ENCODE data around the gene CELF4.
A peak's percentile ranks its signal among the peaks of the same experiment; 100 is the strongest.

CELF4 gene

DNA sequence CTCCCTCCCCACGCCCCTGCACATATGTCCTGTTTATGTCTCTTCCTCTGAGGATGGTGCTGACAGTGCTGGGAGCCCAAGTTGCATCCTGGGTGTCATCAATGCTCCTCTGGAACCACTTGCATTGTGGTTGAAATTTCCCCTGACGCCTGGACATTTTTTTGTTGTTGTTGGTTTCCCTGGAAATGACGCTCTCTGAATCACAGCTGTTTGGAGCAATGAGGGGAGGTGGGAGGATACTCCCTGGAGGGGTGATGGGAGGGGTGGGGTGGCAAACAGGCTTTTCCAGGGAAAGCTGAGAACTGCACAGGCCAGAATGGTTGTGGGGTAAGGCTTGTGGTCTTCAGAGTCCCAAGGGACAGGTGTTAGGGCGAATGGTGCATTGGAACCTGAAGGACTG, 29.6 kb downstream of the CELF4 start:
- no CpG with 5 or more reads among the region's 4 CpGs for WGBS (ENCODE audit: extremely low coverage, insufficient coverage, low lambda C conversion rate)
- Histone ChIP-seq H3K4me1 (ENCODE audit: control insufficient read depth, low read depth, low read length) (no peaks in the 10 kb centered on the region), H3K79me2 (ENCODE audit: control insufficient read depth, insufficient read depth, low read length) (no peaks in the 10 kb centered on the region)

DNA sequence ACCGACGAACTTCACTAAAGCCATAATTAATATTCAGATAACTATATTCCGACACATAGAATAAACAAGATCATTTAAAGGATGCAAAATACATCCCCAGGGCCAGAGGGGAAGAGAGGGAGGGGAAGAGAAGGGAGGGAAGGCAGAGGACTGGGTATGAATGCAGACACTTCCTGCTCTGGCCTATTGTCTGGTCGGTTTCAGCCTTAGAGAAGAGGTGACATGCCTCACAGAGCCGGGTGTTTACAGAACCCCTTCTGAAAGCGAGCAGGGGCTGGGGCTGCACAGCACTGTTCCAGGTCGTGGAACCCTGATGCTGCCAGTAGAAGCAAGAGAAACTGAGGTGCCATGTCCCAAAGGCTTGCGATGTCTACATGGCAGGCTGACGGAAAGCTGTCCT, 31.0 kb downstream of the CELF4 start:
- Histone ChIP-seq H3K36me3 (ENCODE audit: control insufficient read depth, insufficient read depth, low read length) (no peaks in the 10 kb centered on the region), H2BK120ac (ENCODE audit: low read depth, low read length) (no peak overlapping the region), H3K9ac (ENCODE audit: low read length) (no peak overlapping the region), H4K5ac (ENCODE audit: low read length) (no peak overlapping the region), H3K4me1 (ENCODE audit: control insufficient read depth, low read depth, low read length) (no peaks in the 10 kb centered on the region), H3K27ac (ENCODE audit: low read depth, low read length) (no peak overlapping the region), H3K4me3 (ENCODE audit: low read length) (no peak overlapping the region), H3K27me3 (ENCODE audit: insufficient read depth, low read length, poor library complexity) (no peaks in the 10 kb centered on the region), H2BK15ac (replicated peaks; ENCODE audit: low read depth) (no peak overlapping the region), H3K56ac (ENCODE audit: low read length) (no peak overlapping the region), H4K8ac (ENCODE audit: low read depth, low read length) (no peak overlapping the region), H3K23ac (ENCODE audit: low read length) (no peak overlapping the region), H2AK5ac (ENCODE audit: low read length) (no peak overlapping the region), H3K79me2 (ENCODE audit: control insufficient read depth, insufficient read depth, low read length) (no peaks in the 10 kb centered on the region), H3K79me1 (ENCODE audit: low read length) (no peaks in the 10 kb centered on the region), H3K18ac (ENCODE audit: low read length) (no peak overlapping the region), H3K4ac (ENCODE audit: low read depth, low read length) (no peak overlapping the region), H2BK5ac (ENCODE audit: low read length) (no peak overlapping the region), H3K4me2 (ENCODE audit: low read length) (no peak overlapping the region)
- DNase-seq, result no peak
- WGBS (ENCODE audit: extremely low coverage, insufficient coverage, low lambda C conversion rate), result no CpG with 5 or more reads among the region's 9 CpGs

More for the DNA sequence above, 29.6 kb downstream of the CELF4 start:
- H3K56ac ChIP-seq (ENCODE audit: low read length), result no peak overlapping the region
- no peaks in the 10 kb centered on the region for H3K79me1 ChIP-seq (ENCODE audit: low read length)
- H3K9ac ChIP-seq (ENCODE audit: low read length), result no peak overlapping the region
- H4K8ac ChIP-seq (ENCODE audit: low read depth, low read length), result no peak overlapping the region
- H3K27me3 ChIP-seq (ENCODE audit: insufficient read depth, low read length, poor library complexity), result no peaks in the 10 kb centered on the region
- no peak overlapping the region for H2AK5ac ChIP-seq (ENCODE audit: low read length)
- H3K18ac ChIP-seq (ENCODE audit: low read length), result no peak overlapping the region
- H2BK120ac ChIP-seq (ENCODE audit: low read depth, low read length), result no peak overlapping the region
- no peak overlapping the region for H3K4me3 ChIP-seq (ENCODE audit: low read length)
- no peak overlapping the region for H2BK15ac ChIP-seq (replicated peaks; ENCODE audit: low read depth)
- no peak overlapping the region for H3K4ac ChIP-seq (ENCODE audit: low read depth, low read length)
- no peak overlapping the region for H2BK5ac ChIP-seq (ENCODE audit: low read length)
- H3K36me3 ChIP-seq (ENCODE audit: control insufficient read depth, insufficient read depth, low read length), result no peaks in the 10 kb centered on the region
- H3K27ac ChIP-seq (ENCODE audit: low read depth, low read length), result no peak overlapping the region
- H3K4me2 ChIP-seq (ENCODE audit: low read length), result no peak overlapping the region
- DNase-seq, result no peak
- H3K23ac ChIP-seq (ENCODE audit: low read length), result no peak overlapping the region
- no peak overlapping the region for H4K5ac ChIP-seq (ENCODE audit: low read length)

DNA sequence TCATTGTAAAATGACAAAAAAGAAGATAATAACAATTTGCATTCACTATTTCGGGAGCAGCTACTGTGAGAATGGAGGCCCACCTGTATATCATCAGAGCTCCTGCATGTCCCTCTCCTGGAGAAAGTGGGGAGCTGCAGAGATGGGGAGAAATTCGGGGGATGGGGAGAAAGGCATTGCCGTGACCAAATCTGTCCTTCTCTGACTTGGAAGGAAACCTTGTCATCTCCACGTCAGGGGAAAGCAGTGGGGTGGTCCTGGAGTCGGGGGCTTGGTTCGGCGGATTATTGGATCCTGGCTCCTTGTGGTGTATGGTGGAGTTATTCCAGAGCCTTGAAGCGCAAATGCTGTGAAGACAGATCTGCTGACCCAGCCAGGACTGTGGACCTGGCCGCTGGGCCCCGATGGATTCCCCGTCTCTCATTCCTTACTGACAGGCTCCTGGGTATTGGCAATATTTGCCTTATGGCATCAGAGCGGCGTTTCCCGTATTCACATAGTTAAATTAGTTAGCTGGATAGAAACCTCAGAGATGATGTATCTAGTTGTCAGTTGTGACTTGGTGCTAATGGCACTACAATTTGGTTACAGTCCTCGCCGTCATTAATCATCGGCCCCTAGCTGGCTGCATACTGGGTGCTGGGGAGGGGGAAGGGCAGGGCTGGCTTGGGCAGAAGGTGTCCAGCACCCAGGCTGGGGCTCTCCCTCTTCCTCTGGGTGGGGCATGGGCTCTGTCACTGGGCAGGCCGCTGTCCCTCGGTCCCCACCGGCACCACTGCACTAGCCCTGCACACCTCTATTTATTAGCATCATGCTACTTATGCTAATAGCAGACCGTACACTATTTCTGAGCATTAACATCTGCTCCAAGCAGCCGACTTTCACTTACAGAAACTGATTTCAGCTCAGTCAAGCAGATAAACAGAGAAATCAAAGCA, 31.7 kb downstream of the CELF4 start:
- no peak overlapping the region for H3K18ac ChIP-seq (ENCODE audit: low read length)
- no peak overlapping the region for H2BK120ac ChIP-seq (ENCODE audit: low read depth, low read length)
- no peak overlapping the region for H3K23ac ChIP-seq (ENCODE audit: low read length)
- no peak overlapping the region for H3K4me3 ChIP-seq (ENCODE audit: low read length)
- no peaks in the 10 kb centered on the region for H3K27me3 ChIP-seq (ENCODE audit: insufficient read depth, low read length, poor library complexity)
- H4K8ac ChIP-seq (ENCODE audit: low read depth, low read length), result no peak overlapping the region
- H3K9ac ChIP-seq (ENCODE audit: low read length), result no peak overlapping the region
- H3K79me1 ChIP-seq (ENCODE audit: low read length), result no peaks in the 10 kb centered on the region
- no peak overlapping the region for H2AK5ac ChIP-seq (ENCODE audit: low read length)
- H2BK5ac ChIP-seq (ENCODE audit: low read length), result no peak overlapping the region
- no peak overlapping the region for H3K4ac ChIP-seq (ENCODE audit: low read depth, low read length)
- no peak overlapping the region for H3K27ac ChIP-seq (ENCODE audit: low read depth, low read length)
- H3K4me1 ChIP-seq (ENCODE audit: control insufficient read depth, low read depth, low read length), result no peaks in the 10 kb centered on the region
- H3K56ac ChIP-seq (ENCODE audit: low read length), result no peak overlapping the region
- no peaks in the 10 kb centered on the region for H3K79me2 ChIP-seq (ENCODE audit: control insufficient read depth, insufficient read depth, low read length)
- no CpG with 5 or more reads among the region's 22 CpGs for WGBS (ENCODE audit: extremely low coverage, insufficient coverage, low lambda C conversion rate)
- H3K4me2 ChIP-seq (ENCODE audit: low read length), result no peak overlapping the region
- no peak overlapping the region for H2BK15ac ChIP-seq (replicated peaks; ENCODE audit: low read depth)
- peak; percentile 45 for DNase-seq
- no peak overlapping the region for H4K5ac ChIP-seq (ENCODE audit: low read length)
- no peaks in the 10 kb centered on the region for H3K36me3 ChIP-seq (ENCODE audit: control insufficient read depth, insufficient read depth, low read length)

DNA sequence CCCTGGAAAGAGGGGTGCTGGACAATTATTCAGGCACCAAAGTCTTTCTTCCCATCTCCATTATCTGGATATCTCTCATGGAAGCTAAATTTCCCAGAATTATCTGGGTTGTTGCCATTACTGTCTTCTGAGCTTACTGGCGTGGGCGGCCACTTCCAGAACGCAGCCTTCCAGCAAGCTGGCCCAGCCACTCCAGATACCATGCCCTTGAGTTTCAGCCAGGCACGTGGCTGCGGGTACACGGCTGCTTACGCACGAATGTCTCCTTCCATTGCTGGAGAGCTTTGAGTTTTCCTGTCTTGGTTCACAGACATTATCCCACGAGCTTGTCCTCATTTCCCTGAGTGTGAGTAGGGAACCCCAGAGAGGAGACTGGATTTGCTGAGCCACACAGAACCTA, 32.7 kb downstream of the CELF4 start:
- Histone ChIP-seq H3K56ac (ENCODE audit: low read length) (no peak overlapping the region), H4K5ac (ENCODE audit: low read length) (no peak overlapping the region), H2BK120ac (ENCODE audit: low read depth, low read length) (no peak overlapping the region), H3K27ac (ENCODE audit: low read depth, low read length) (no peak overlapping the region), H2AK5ac (ENCODE audit: low read length) (no peak overlapping the region), H3K27me3 (ENCODE audit: insufficient read depth, low read length, poor library complexity) (no peaks in the 10 kb centered on the region), H3K4me3 (ENCODE audit: low read length) (no peak overlapping the region), H3K4me1 (ENCODE audit: control insufficient read depth, low read depth, low read length) (no peaks in the 10 kb centered on the region), H3K18ac (ENCODE audit: low read length) (no peak overlapping the region), H3K79me2 (ENCODE audit: control insufficient read depth, insufficient read depth, low read length) (no peaks in the 10 kb centered on the region), H2BK5ac (ENCODE audit: low read length) (no peak overlapping the region), H3K36me3 (ENCODE audit: control insufficient read depth, insufficient read depth, low read length) (no peaks in the 10 kb centered on the region), H3K4me2 (ENCODE audit: low read length) (no peak overlapping the region), H3K79me1 (ENCODE audit: low read length) (no peaks in the 10 kb centered on the region), H2BK15ac (replicated peaks; ENCODE audit: low read depth) (no peak overlapping the region), H4K8ac (ENCODE audit: low read depth, low read length) (no peak overlapping the region), H3K23ac (ENCODE audit: low read length) (no peak overlapping the region), H3K9ac (ENCODE audit: low read length) (no peak overlapping the region), H3K4ac (ENCODE audit: low read depth, low read length) (no peak overlapping the region)
- DNase-seq, result no peak
- WGBS (ENCODE audit: extremely low coverage, insufficient coverage, low lambda C conversion rate), result no CpG with 5 or more reads among the region's 9 CpGs

DNA sequence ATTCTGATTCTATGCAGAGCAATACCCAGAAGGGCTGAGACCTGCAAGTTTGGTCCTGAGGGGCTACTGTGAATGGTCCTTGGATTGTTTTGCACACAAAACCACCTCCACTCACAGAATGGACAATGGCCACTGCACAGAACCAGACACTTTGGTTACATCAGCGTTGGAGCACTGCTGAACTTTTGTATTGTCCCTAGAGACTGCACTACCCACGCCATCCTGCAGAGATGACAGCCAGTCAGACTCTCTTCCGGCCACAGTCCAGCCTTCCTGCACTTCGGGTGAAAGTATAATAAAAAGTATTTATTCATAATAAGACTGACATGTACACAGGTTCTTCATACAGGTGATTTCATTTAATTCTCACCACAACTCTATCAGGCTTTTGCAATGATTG, 35.7 kb downstream of the CELF4 start:
- Histone ChIP-seq H2AK5ac (ENCODE audit: low read length) (no peak overlapping the region), H2BK15ac (replicated peaks; ENCODE audit: low read depth) (no peak overlapping the region), H2BK120ac (ENCODE audit: low read depth, low read length) (no peak overlapping the region), H3K27ac (ENCODE audit: low read depth, low read length) (no peak overlapping the region), H3K23ac (ENCODE audit: low read length) (no peak overlapping the region), H3K4me2 (ENCODE audit: low read length) (no peak overlapping the region), H3K4ac (ENCODE audit: low read depth, low read length) (no peak overlapping the region), H3K56ac (ENCODE audit: low read length) (no peak overlapping the region), H3K27me3 (ENCODE audit: insufficient read depth, low read length, poor library complexity) (no peaks in the 10 kb centered on the region), H3K36me3 (ENCODE audit: control insufficient read depth, insufficient read depth, low read length) (no peaks in the 10 kb centered on the region), H3K4me3 (ENCODE audit: low read length) (no peak overlapping the region), H3K4me1 (ENCODE audit: control insufficient read depth, low read depth, low read length) (no peaks in the 10 kb centered on the region), H2BK5ac (ENCODE audit: low read length) (no peak overlapping the region), H3K9ac (ENCODE audit: low read length) (no peak overlapping the region), H3K79me2 (ENCODE audit: control insufficient read depth, insufficient read depth, low read length) (no peaks in the 10 kb centered on the region), H4K8ac (ENCODE audit: low read depth, low read length) (no peak overlapping the region), H4K5ac (ENCODE audit: low read length) (no peak overlapping the region), H3K18ac (ENCODE audit: low read length) (no peak overlapping the region), H3K79me1 (ENCODE audit: low read length) (no peaks in the 10 kb centered on the region)
- WGBS (ENCODE audit: extremely low coverage, insufficient coverage, low lambda C conversion rate), result no CpG with 5 or more reads among the region's 4 CpGs
- DNase-seq, result no peak

DNA sequence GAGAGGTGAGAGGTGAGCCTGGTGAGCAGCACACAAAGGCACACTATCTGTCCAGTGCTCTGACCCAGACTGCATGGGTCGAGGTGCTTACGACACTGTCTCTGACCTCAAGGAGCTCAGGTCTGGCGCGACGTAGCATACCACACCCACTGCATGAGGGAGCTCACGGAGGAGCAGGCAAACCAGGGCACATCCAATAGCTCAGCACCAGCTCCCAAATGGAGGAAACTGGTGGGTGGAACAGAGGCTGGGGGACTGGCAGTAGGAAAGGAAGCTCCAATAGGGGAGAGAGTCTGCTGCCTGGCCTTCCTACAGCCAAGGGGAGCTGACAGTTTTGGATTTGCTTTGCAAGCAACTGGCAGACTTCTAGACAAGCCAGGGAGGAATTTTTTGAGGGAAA, 36.3 kb downstream of the CELF4 start:
- Histone ChIP-seq H3K4me3 (ENCODE audit: low read length) (no peak overlapping the region), H3K27ac (ENCODE audit: low read depth, low read length) (no peak overlapping the region), H2BK120ac (ENCODE audit: low read depth, low read length) (no peak overlapping the region), H3K4ac (ENCODE audit: low read depth, low read length) (no peak overlapping the region), H3K36me3 (ENCODE audit: control insufficient read depth, insufficient read depth, low read length) (no peaks in the 10 kb centered on the region), H4K8ac (ENCODE audit: low read depth, low read length) (no peak overlapping the region), H3K9ac (ENCODE audit: low read length) (no peak overlapping the region), H3K27me3 (ENCODE audit: insufficient read depth, low read length, poor library complexity) (no peaks in the 10 kb centered on the region), H2AK5ac (ENCODE audit: low read length) (no peak overlapping the region), H3K56ac (ENCODE audit: low read length) (no peak overlapping the region), H3K18ac (ENCODE audit: low read length) (no peak overlapping the region), H3K4me1 (ENCODE audit: control insufficient read depth, low read depth, low read length) (no peaks in the 10 kb centered on the region), H3K23ac (ENCODE audit: low read length) (no peak overlapping the region), H2BK5ac (ENCODE audit: low read length) (no peak overlapping the region), H4K5ac (ENCODE audit: low read length) (no peak overlapping the region), H3K4me2 (ENCODE audit: low read length) (no peak overlapping the region), H3K79me2 (ENCODE audit: control insufficient read depth, insufficient read depth, low read length) (no peaks in the 10 kb centered on the region), H2BK15ac (replicated peaks; ENCODE audit: low read depth) (no peak overlapping the region), H3K79me1 (ENCODE audit: low read length) (no peaks in the 10 kb centered on the region)
- no peak for DNase-seq
- no CpG with 5 or more reads among the region's 6 CpGs for WGBS (ENCODE audit: extremely low coverage, insufficient coverage, low lambda C conversion rate)
